ENCODE results near the gene DACH2. TPM values are rescaled to one million over a fixed set of nuclear protein-coding genes. Genes with fewer than 3 reads are reported as not detected.

The DACH2 gene
- total RNA-seq, 1 experiment from 2014 or later = 2.7 TPM

GRCh38 chrX:86194758-86195157, 46.5 kb downstream of the DACH2 start:
- no peaks in the 10 kb centered on the region for H3K36me3 ChIP-seq (replicated peaks; ENCODE audit: control insufficient read depth, insufficient read depth, low read length)
- DNase-seq = no peak
- H3K4me3 ChIP-seq (ENCODE audit: insufficient read depth, low read depth, low read length) = no peak overlapping the region
- no peaks in the 10 kb centered on the region for H3K27me3 ChIP-seq (ENCODE audit: control insufficient read depth, insufficient read depth, low read length)

GRCh38 chrX:86195343-86195742, 47.1 kb downstream of the DACH2 start:
- Histone ChIP-seq H3K36me3 (replicated peaks; ENCODE audit: control insufficient read depth, insufficient read depth, low read length) (no peaks in the 10 kb centered on the region), H3K27me3 (ENCODE audit: control insufficient read depth, insufficient read depth, low read length) (no peaks in the 10 kb centered on the region), H3K4me3 (ENCODE audit: insufficient read depth, low read depth, low read length) (no peak overlapping the region)
- no peak for DNase-seq

GRCh38 chrX:86197815-86198214, 49.6 kb downstream of the DACH2 start:
- DNase-seq = no peak
- Histone ChIP-seq H3K27me3 (ENCODE audit: control insufficient read depth, insufficient read depth, low read length) (no peaks in the 10 kb centered on the region), H3K4me3 (ENCODE audit: insufficient read depth, low read depth, low read length) (no peak overlapping the region), H3K36me3 (replicated peaks; ENCODE audit: control insufficient read depth, insufficient read depth, low read length) (no peaks in the 10 kb centered on the region)

GRCh38 chrX:86210772-86211171, 62.5 kb downstream of the DACH2 start:
- no peak overlapping the region for H3K4me3 ChIP-seq (ENCODE audit: insufficient read depth, low read depth, low read length)
- no peaks in the 10 kb centered on the region for H3K27me3 ChIP-seq (ENCODE audit: control insufficient read depth, insufficient read depth, low read length)
- DNase-seq = no peak
- H3K36me3 ChIP-seq (replicated peaks; ENCODE audit: control insufficient read depth, insufficient read depth, low read length) = no peaks in the 10 kb centered on the region

- no peaks in the 10 kb centered on the region for H3K36me3 ChIP-seq (replicated peaks; ENCODE audit: control insufficient read depth, insufficient read depth, low read length)
- H3K4me3 ChIP-seq (ENCODE audit: insufficient read depth, low read depth, low read length) = no peak overlapping the region
- no peaks in the 10 kb centered on the region for H3K27me3 ChIP-seq (ENCODE audit: control insufficient read depth, insufficient read depth, low read length)
- no peak for DNase-seq
Observed at GRCh38 chrX:86215260-86215659, 67.0 kb downstream of the DACH2 start.

- DNase-seq = no peak
- H3K36me3 ChIP-seq (replicated peaks; ENCODE audit: control insufficient read depth, insufficient read depth, low read length) = no peaks in the 10 kb centered on the region
- no peak overlapping the region for H3K4me3 ChIP-seq (ENCODE audit: insufficient read depth, low read depth, low read length)
- no peaks in the 10 kb centered on the region for H3K27me3 ChIP-seq (ENCODE audit: control insufficient read depth, insufficient read depth, low read length)
Observed at GRCh38 chrX:86237482-86237881, 89.2 kb downstream of the DACH2 start.

GRCh38 chrX:86241547-86241946, 93.3 kb downstream of the DACH2 start:
- Histone ChIP-seq H3K36me3 (replicated peaks; ENCODE audit: control insufficient read depth, insufficient read depth, low read length) (no peaks in the 10 kb centered on the region), H3K4me3 (ENCODE audit: insufficient read depth, low read depth, low read length) (no peak overlapping the region), H3K27me3 (ENCODE audit: control insufficient read depth, insufficient read depth, low read length) (no peaks in the 10 kb centered on the region)
- DNase-seq = no peak

GRCh38 chrX:86263526-86263925, 115.3 kb downstream of the DACH2 start:
- H3K36me3 ChIP-seq (replicated peaks; ENCODE audit: control insufficient read depth, insufficient read depth, low read length) = no peaks in the 10 kb centered on the region
- DNase-seq = peak; percentile 9
- no peaks in the 10 kb centered on the region for H3K27me3 ChIP-seq (ENCODE audit: control insufficient read depth, insufficient read depth, low read length)
- H3K4me3 ChIP-seq (ENCODE audit: insufficient read depth, low read depth, low read length) = no peak overlapping the region

- Histone ChIP-seq H3K4me3 (ENCODE audit: insufficient read depth, low read depth, low read length) (peak overlapping the region; percentile 34), H3K27me3 (ENCODE audit: control insufficient read depth, insufficient read depth, low read length) (no peaks in the 10 kb centered on the region), H3K36me3 (replicated peaks; ENCODE audit: control insufficient read depth, insufficient read depth, low read length) (no peaks in the 10 kb centered on the region)
- DNase-seq = no peak
Observed at GRCh38 chrX:86295293-86295692, 147.0 kb downstream of the DACH2 start.

GRCh38 chrX:86322913-86323312, 174.7 kb downstream of the DACH2 start:
- H3K27me3 ChIP-seq (ENCODE audit: control insufficient read depth, insufficient read depth, low read length) = no peaks in the 10 kb centered on the region
- H3K4me3 ChIP-seq (ENCODE audit: insufficient read depth, low read depth, low read length) = no peak overlapping the region
- no peak for DNase-seq
- no peaks in the 10 kb centered on the region for H3K36me3 ChIP-seq (replicated peaks; ENCODE audit: control insufficient read depth, insufficient read depth, low read length)

- Histone ChIP-seq H3K4me3 (ENCODE audit: insufficient read depth, low read depth, low read length) (no peak overlapping the region), H3K27me3 (ENCODE audit: control insufficient read depth, insufficient read depth, low read length) (no peaks in the 10 kb centered on the region), H3K36me3 (replicated peaks; ENCODE audit: control insufficient read depth, insufficient read depth, low read length) (no peaks in the 10 kb centered on the region)
- no peak for DNase-seq
Observed at GRCh38 chrX:86329174-86329573, 180.9 kb downstream of the DACH2 start.

GRCh38 chrX:86348669-86349068, 200.4 kb downstream of the DACH2 start:
- no peak overlapping the region for H3K4me3 ChIP-seq (ENCODE audit: insufficient read depth, low read depth, low read length)
- no peaks in the 10 kb centered on the region for H3K36me3 ChIP-seq (replicated peaks; ENCODE audit: control insufficient read depth, insufficient read depth, low read length)
- no peaks in the 10 kb centered on the region for H3K27me3 ChIP-seq (ENCODE audit: control insufficient read depth, insufficient read depth, low read length)
- peak; percentile 2 for DNase-seq

GRCh38 chrX:86349115-86349514, 200.9 kb downstream of the DACH2 start:
- H3K27me3 ChIP-seq (ENCODE audit: control insufficient read depth, insufficient read depth, low read length) = no peaks in the 10 kb centered on the region
- H3K4me3 ChIP-seq (ENCODE audit: insufficient read depth, low read depth, low read length) = no peak overlapping the region
- DNase-seq = no peak
- no peaks in the 10 kb centered on the region for H3K36me3 ChIP-seq (replicated peaks; ENCODE audit: control insufficient read depth, insufficient read depth, low read length)

- Histone ChIP-seq H3K4me3 (ENCODE audit: insufficient read depth, low read depth, low read length) (no peak overlapping the region), H3K27me3 (ENCODE audit: control insufficient read depth, insufficient read depth, low read length) (no peaks in the 10 kb centered on the region), H3K36me3 (replicated peaks; ENCODE audit: control insufficient read depth, insufficient read depth, low read length) (no peaks in the 10 kb centered on the region)
- DNase-seq = no peak
Observed at GRCh38 chrX:86369847-86370630, 221.8 kb downstream of the DACH2 start.

- DNase-seq = no peak
- H3K4me3 ChIP-seq (ENCODE audit: insufficient read depth, low read depth, low read length) = no peak overlapping the region
- H3K27me3 ChIP-seq (ENCODE audit: control insufficient read depth, insufficient read depth, low read length) = no peaks in the 10 kb centered on the region
- no peaks in the 10 kb centered on the region for H3K36me3 ChIP-seq (replicated peaks; ENCODE audit: control insufficient read depth, insufficient read depth, low read length)
Observed at GRCh38 chrX:86370927-86371326, 222.7 kb downstream of the DACH2 start.

GRCh38 chrX:86379209-86379608, 231.0 kb downstream of the DACH2 start:
- no peaks in the 10 kb centered on the region for H3K27me3 ChIP-seq (ENCODE audit: control insufficient read depth, insufficient read depth, low read length)

More at GRCh38 chrX:86379209-86379608, 231.0 kb downstream of the DACH2 start:
- no peaks in the 10 kb centered on the region for H3K36me3 ChIP-seq (replicated peaks; ENCODE audit: control insufficient read depth, insufficient read depth, low read length)
- H3K4me3 ChIP-seq (ENCODE audit: insufficient read depth, low read depth, low read length) = no peak overlapping the region
- DNase-seq = no peak
